ENCODE results near the gene DAPK2. TPM values are rescaled to one million over a fixed set of nuclear protein-coding genes. Genes with fewer than 3 reads are reported as not detected.

DAPK2 gene
- total and polyA plus RNA-seq, 4 donors: 4.0 to 6.7 (median 6.7) TPM

GRCh38 chr15:63895787-63896218 lies 150.5 kb downstream of the DAPK2 start:
- peaks cover 8% of the 10 kb centered on the region for H3K4me1 ChIP-seq (ENCODE audit: control insufficient read depth, insufficient read depth, low read length)
- WGBS (ENCODE audit: insufficient coverage): 87% methylated on average over 8 of the region's 8 CpGs

GRCh38 chr15:63895194-63895593 lies 151.1 kb downstream of the DAPK2 start:
- Histone ChIP-seq H3K9me3 (ENCODE audit: control insufficient read depth, insufficient read depth, low read length) (no peaks in the 10 kb centered on the region), H3K4me1 (ENCODE audit: control insufficient read depth, insufficient read depth, low read length) (peaks cover 8% of the 10 kb centered on the region), H3K4me3 (ENCODE audit: low read depth, low read length) (no peak overlapping the region), H3K36me3 (ENCODE audit: control insufficient read depth, insufficient read depth, low read length) (no peaks in the 10 kb centered on the region), H3K27ac (ENCODE audit: low read depth, low read length) (no peak overlapping the region), H3K27me3 (ENCODE audit: control insufficient read depth, insufficient read depth, low read length) (no peaks in the 10 kb centered on the region)
- 94% methylated on average over 6 of the region's 6 CpGs for WGBS (ENCODE audit: insufficient coverage)
- no peak for DNase-seq (ENCODE audit: low read depth in 4 of 6, low spot score in 6 of 6)

More at GRCh38 chr15:63895787-63896218, 150.5 kb downstream of the DAPK2 start:
- no peak overlapping the region for H3K27ac ChIP-seq (ENCODE audit: low read depth, low read length)
- no peak overlapping the region for H3K4me3 ChIP-seq (ENCODE audit: low read depth, low read length)
- DNase-seq (ENCODE audit: low read depth in 4 of 6, low spot score in 6 of 6): no peak
- H3K27me3 ChIP-seq (ENCODE audit: control insufficient read depth, insufficient read depth, low read length): no peaks in the 10 kb centered on the region
- no peaks in the 10 kb centered on the region for H3K36me3 ChIP-seq (ENCODE audit: control insufficient read depth, insufficient read depth, low read length)
- H3K9me3 ChIP-seq (ENCODE audit: control insufficient read depth, insufficient read depth, low read length): no peaks in the 10 kb centered on the region

GRCh38 chr15:63894662-63894949 lies 151.7 kb downstream of the DAPK2 start:
- Histone ChIP-seq H3K27ac (ENCODE audit: low read depth, low read length) (no peak overlapping the region), H3K4me1 (ENCODE audit: control insufficient read depth, insufficient read depth, low read length) (peaks cover 8% of the 10 kb centered on the region), H3K4me3 (ENCODE audit: low read depth, low read length) (no peak overlapping the region), H3K27me3 (ENCODE audit: control insufficient read depth, insufficient read depth, low read length) (no peaks in the 10 kb centered on the region), H3K36me3 (ENCODE audit: control insufficient read depth, insufficient read depth, low read length) (no peaks in the 10 kb centered on the region), H3K9me3 (ENCODE audit: control insufficient read depth, insufficient read depth, low read length) (no peaks in the 10 kb centered on the region)
- 95% methylated on average over 3 of the region's 6 CpGs for WGBS (ENCODE audit: insufficient coverage)
- DNase-seq (ENCODE audit: low read depth in 4 of 6, low spot score in 6 of 6): no peak

- Histone ChIP-seq H3K36me3 (ENCODE audit: control insufficient read depth, insufficient read depth, low read length) (no peaks in the 10 kb centered on the region), H3K27me3 (ENCODE audit: control insufficient read depth, insufficient read depth, low read length) (no peaks in the 10 kb centered on the region), H3K27ac (ENCODE audit: low read depth, low read length) (no peak overlapping the region), H3K4me3 (ENCODE audit: low read depth, low read length) (no peak overlapping the region), H3K9me3 (ENCODE audit: control insufficient read depth, insufficient read depth, low read length) (no peaks in the 10 kb centered on the region), H3K4me1 (ENCODE audit: control insufficient read depth, insufficient read depth, low read length) (peaks cover 8% of the 10 kb centered on the region)
- no peak for DNase-seq (ENCODE audit: low read depth in 4 of 6, low spot score in 6 of 6)
- 83% methylated on average over 9 of the region's 12 CpGs for WGBS (ENCODE audit: insufficient coverage)
Measured at GRCh38 chr15:63893866-63894661, 152.2 kb downstream of the DAPK2 start.

- no peaks in the 10 kb centered on the region for H3K36me3 ChIP-seq (ENCODE audit: control insufficient read depth, insufficient read depth, low read length)
- WGBS (ENCODE audit: insufficient coverage): 90% methylated on average over 8 of the region's 11 CpGs
- no peak overlapping the region for H3K27ac ChIP-seq (ENCODE audit: low read depth, low read length)
- no peaks in the 10 kb centered on the region for H3K9me3 ChIP-seq (ENCODE audit: control insufficient read depth, insufficient read depth, low read length)
- H3K4me1 ChIP-seq (ENCODE audit: control insufficient read depth, insufficient read depth, low read length): peaks cover 8% of the 10 kb centered on the region
- no peak overlapping the region for H3K4me3 ChIP-seq (ENCODE audit: low read depth, low read length)
- H3K27me3 ChIP-seq (ENCODE audit: control insufficient read depth, insufficient read depth, low read length): no peaks in the 10 kb centered on the region
- no peak for DNase-seq (ENCODE audit: low read depth in 4 of 6, low spot score in 6 of 6)
Measured at GRCh38 chr15:63892794-63893441, 153.4 kb downstream of the DAPK2 start.

- no peak for DNase-seq (ENCODE audit: low read depth in 4 of 6, low spot score in 6 of 6)
- H3K9me3 ChIP-seq (ENCODE audit: control insufficient read depth, insufficient read depth, low read length): no peaks in the 10 kb centered on the region
- no peak overlapping the region for H3K4me3 ChIP-seq (ENCODE audit: low read depth, low read length)
- no peaks in the 10 kb centered on the region for H3K36me3 ChIP-seq (ENCODE audit: control insufficient read depth, insufficient read depth, low read length)
- H3K4me1 ChIP-seq (ENCODE audit: control insufficient read depth, insufficient read depth, low read length): peaks cover 11% of the 10 kb centered on the region
- H3K27ac ChIP-seq (ENCODE audit: low read depth, low read length): no peak overlapping the region
- 37% methylated on average over 2 of the region's 3 CpGs for WGBS (ENCODE audit: insufficient coverage)
- H3K27me3 ChIP-seq (ENCODE audit: control insufficient read depth, insufficient read depth, low read length): no peaks in the 10 kb centered on the region
Measured at GRCh38 chr15:63891768-63892133, 154.5 kb downstream of the DAPK2 start.

GRCh38 chr15:63891079-63891767 lies 155.1 kb downstream of the DAPK2 start:
- Histone ChIP-seq H3K4me1 (ENCODE audit: control insufficient read depth, insufficient read depth, low read length) (peaks cover 11% of the 10 kb centered on the region), H3K27me3 (ENCODE audit: control insufficient read depth, insufficient read depth, low read length) (no peaks in the 10 kb centered on the region), H3K4me3 (ENCODE audit: low read depth, low read length) (no peak overlapping the region), H3K27ac (ENCODE audit: low read depth, low read length) (no peak overlapping the region), H3K9me3 (ENCODE audit: control insufficient read depth, insufficient read depth, low read length) (no peaks in the 10 kb centered on the region), H3K36me3 (ENCODE audit: control insufficient read depth, insufficient read depth, low read length) (no peaks in the 10 kb centered on the region)
- peak in 5 of 6 donors; percentile 22 to 79 (median 40) for DNase-seq (ENCODE audit: low read depth in 4 of 6, low spot score in 6 of 6)
- 32% methylated on average over 7 of the region's 8 CpGs for WGBS (ENCODE audit: insufficient coverage)

- H3K4me3 ChIP-seq (ENCODE audit: low read depth, low read length): no peak overlapping the region
- H3K36me3 ChIP-seq (ENCODE audit: control insufficient read depth, insufficient read depth, low read length): no peaks in the 10 kb centered on the region
- no peaks in the 10 kb centered on the region for H3K27me3 ChIP-seq (ENCODE audit: control insufficient read depth, insufficient read depth, low read length)
- H3K9me3 ChIP-seq (ENCODE audit: control insufficient read depth, insufficient read depth, low read length): no peaks in the 10 kb centered on the region
- peaks cover 11% of the 10 kb centered on the region for H3K4me1 ChIP-seq (ENCODE audit: control insufficient read depth, insufficient read depth, low read length)
- no peak for DNase-seq (ENCODE audit: low read depth in 4 of 6, low spot score in 6 of 6)
- H3K27ac ChIP-seq (ENCODE audit: low read depth, low read length): no peak overlapping the region
- 96% methylated on average over 6 of the region's 6 CpGs for WGBS (ENCODE audit: insufficient coverage)
Measured at GRCh38 chr15:63890617-63891016, 155.7 kb downstream of the DAPK2 start.

GRCh38 chr15:63889831-63890230 lies 156.5 kb downstream of the DAPK2 start:
- no peak for DNase-seq (ENCODE audit: low read depth in 4 of 6, low spot score in 6 of 6)
- no peaks in the 10 kb centered on the region for H3K9me3 ChIP-seq (ENCODE audit: control insufficient read depth, insufficient read depth, low read length)
- no peaks in the 10 kb centered on the region for H3K36me3 ChIP-seq (ENCODE audit: control insufficient read depth, insufficient read depth, low read length)
- no peaks in the 10 kb centered on the region for H3K27me3 ChIP-seq (ENCODE audit: control insufficient read depth, insufficient read depth, low read length)
- WGBS (ENCODE audit: insufficient coverage): 86% methylated on average over 3 of the region's 5 CpGs
- H3K27ac ChIP-seq (ENCODE audit: low read depth, low read length): no peak overlapping the region
- peaks cover 11% of the 10 kb centered on the region for H3K4me1 ChIP-seq (ENCODE audit: control insufficient read depth, insufficient read depth, low read length)
- H3K4me3 ChIP-seq (ENCODE audit: low read depth, low read length): no peak overlapping the region
